AG04449 (cell line): ENCODE data around the gene ATG9B.

Source experiments
- CTCF ChIA-PET: fragments of 350-600 bp; formaldehyde crosslinking; extraction: SDS; loops from one replicate; lab custom pipeline; 2021; ENCODE audit warnings: antibody characterized with exemption; lab: Yijun Ruan, JAX
- POLR2A ChIA-PET: fragments of 400-600, 350-600 bp; formaldehyde crosslinking; extraction: SDS; loops from one replicate; lab custom pipeline; 2020; ENCODE audit warnings: antibody characterized with exemption, inconsistent platforms; lab: Yijun Ruan, JAX
- DNase-seq: peaks from one replicate; pipeline ENCODE4 v3.0.0-alpha.2; 2010; ENCODE audit warnings: low read depth, low spot score
- H3K4me3 ChIP-seq: 2 replicates; pipeline ENCODE4 v1.5.1; 2011; ENCODE audit warnings: low read depth, mild to moderate bottlenecking, control low read depth, low read length
- CTCF ChIP-seq: IDR thresholded peaks from one replicate; pipeline ENCODE4 v1.5.1; 2011; ENCODE audit warnings: mild to moderate bottlenecking, moderate library complexity, low read length, control low read depth, inconsistent platforms; ENCODE audit not compliant: insufficient read depth; ENCODE audit errors: missing control alignments

ATG9B gene

GRCh38 chr7:150988230-150989226, 35.8 kb downstream of the ATG9B start:
- no peak for DNase-seq
- ChIA-PET POLR2A (interaction anchor here (0.7 kb wide), 1 partner anchor 93 kb away, joined by 3 read pairs; the partner anchor contains the start of gene FASTK), CTCF (interaction anchor here (0.8 to 3.5 kb wide), 11 partner anchors 9 to 123 kb away, joined by 3 to 21 read pairs (median 6); no protein-coding TSS in a partner anchor)
- H3K4me3 ChIP-seq = no peak overlapping the region
- TF ChIP-seq CTCF = peak; percentile 72

GRCh38 chr7:150986556-150986955, 37.7 kb downstream of the ATG9B start:
- no peak for DNase-seq
- TF ChIP-seq CTCF = no peak
- CTCF ChIA-PET = interaction anchor here (1.0 to 5.0 kb wide), 16 partner anchors 8 to 176 kb away, joined by 3 to 53 read pairs (median 10); no protein-coding TSS in a partner anchor
- H3K4me3 ChIP-seq = no peak overlapping the region
- POLR2A ChIA-PET = interaction anchor here (0.6 kb wide), 1 partner anchor 42 kb away, joined by 4 read pairs; no protein-coding TSS in a partner anchor

- no peak overlapping the region for H3K4me3 ChIP-seq
- DNase-seq = no peak
- ChIA-PET POLR2A (interaction anchor here (0.5 to 0.6 kb wide), 2 partner anchors 43 to 85 kb away, joined by 3 to 4 read pairs; no protein-coding TSS in a partner anchor), CTCF (interaction anchor here (0.7 to 5.0 kb wide), 24 partner anchors 8 to 230 kb away, joined by 3 to 53 read pairs (median 8); no protein-coding TSS in a partner anchor)
- peak; percentile 80 for TF ChIP-seq CTCF
Observed at GRCh38 chr7:150986099-150986512, 38.2 kb downstream of the ATG9B start.

GRCh38 chr7:150983893-150984368, 40.4 kb downstream of the ATG9B start:
- H3K4me3 ChIP-seq = no peak overlapping the region
- ChIA-PET CTCF (interaction anchor here (0.7 to 5.0 kb wide), 17 partner anchors 8 to 139 kb away, joined by 3 to 53 read pairs (median 8); no protein-coding TSS in a partner anchor), POLR2A (no interaction called here)
- no peak for DNase-seq
- no peak for TF ChIP-seq CTCF

- no peak for DNase-seq
- TF ChIP-seq CTCF = no peak
- ChIA-PET POLR2A (no interaction called here), CTCF (interaction anchor here (4.9 kb wide), 1 partner anchor 84 kb away, joined by 53 read pairs; no protein-coding TSS in a partner anchor)
- H3K4me3 ChIP-seq = no peak overlapping the region
Observed at GRCh38 chr7:150982351-150982750, 41.9 kb downstream of the ATG9B start.
